LNCAP (cell line): ENCODE measurements around the gene SUMF1.

Source experiments
- CTCF ChIP-seq: fragments of 450-650 bp; IDR thresholded peaks from 2 replicates; pipeline ENCODE4 v1.5.1; 2017; ENCODE audit warnings: mild to moderate bottlenecking

SUMF1 gene

GRCh38 chr3:4491855-4492207 is 24.8 kb upstream of the SUMF1 start:
- TF ChIP-seq CTCF, result no peak

- TF ChIP-seq CTCF, result no peak
These were observed 11.2 kb upstream of the SUMF1 start for GRCh38 chr3:4478261-4478660.

- TF ChIP-seq CTCF, result no peak
These were observed 9.4 kb upstream of the SUMF1 start for GRCh38 chr3:4476496-4476895.

- no peak for TF ChIP-seq CTCF
These were observed 8.7 kb upstream of the SUMF1 start for GRCh38 chr3:4475804-4476203.

GRCh38 chr3:4474683-4475490 is 7.8 kb upstream of the SUMF1 start:
- TF ChIP-seq CTCF, result no peak

- TF ChIP-seq CTCF, result no peak
These were observed 5.7 kb upstream of the SUMF1 start for GRCh38 chr3:4472766-4473165.

GRCh38 chr3:4472312-4472711 is 5.2 kb upstream of the SUMF1 start:
- TF ChIP-seq CTCF, result no peak

GRCh38 chr3:4471907-4472306 is 4.8 kb upstream of the SUMF1 start:
- TF ChIP-seq CTCF, result no peak
